C4-2B (cell line): ENCODE results near the gene RHBDL1.

ENCODE experiments used
- H3K27ac ChIP-seq: fragments of 450-650 bp; 2 replicates; pipeline ENCODE4 v1.5.1; 2017
- ZFX ChIP-seq: fragments of 450-650 bp; IDR thresholded peaks from 2 replicates; pipeline ENCODE4 v1.6.1; 2017
- TF ChIP-seq, protein P1 (sequence below): fragments of 450-650 bp; conservative IDR thresholded peaks from 2 replicates; pipeline ENCODE4 v1.5.1; 2017; ENCODE audit warnings: mild to moderate bottlenecking

Gene RHBDL1

GRCh38 chr16:638836-639235 is 36.6 kb upstream of the RHBDL1 start:
- H3K27ac ChIP-seq = peak overlapping the region; percentile 98; the same call in 1 of the 2 replicates
- no peak for TF ChIP-seq ZFX
- TF ChIP-seq, protein P1, sequence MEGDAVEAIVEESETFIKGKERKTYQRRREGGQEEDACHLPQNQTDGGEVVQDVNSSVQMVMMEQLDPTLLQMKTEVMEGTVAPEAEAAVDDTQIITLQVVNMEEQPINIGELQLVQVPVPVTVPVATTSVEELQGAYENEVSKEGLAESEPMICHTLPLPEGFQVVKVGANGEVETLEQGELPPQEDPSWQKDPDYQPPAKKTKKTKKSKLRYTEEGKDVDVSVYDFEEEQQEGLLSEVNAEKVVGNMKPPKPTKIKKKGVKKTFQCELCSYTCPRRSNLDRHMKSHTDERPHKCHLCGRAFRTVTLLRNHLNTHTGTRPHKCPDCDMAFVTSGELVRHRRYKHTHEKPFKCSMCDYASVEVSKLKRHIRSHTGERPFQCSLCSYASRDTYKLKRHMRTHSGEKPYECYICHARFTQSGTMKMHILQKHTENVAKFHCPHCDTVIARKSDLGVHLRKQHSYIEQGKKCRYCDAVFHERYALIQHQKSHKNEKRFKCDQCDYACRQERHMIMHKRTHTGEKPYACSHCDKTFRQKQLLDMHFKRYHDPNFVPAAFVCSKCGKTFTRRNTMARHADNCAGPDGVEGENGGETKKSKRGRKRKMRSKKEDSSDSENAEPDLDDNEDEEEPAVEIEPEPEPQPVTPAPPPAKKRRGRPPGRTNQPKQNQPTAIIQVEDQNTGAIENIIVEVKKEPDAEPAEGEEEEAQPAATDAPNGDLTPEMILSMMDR = no peak

GRCh38 chr16:640614-641013 is 34.9 kb upstream of the RHBDL1 start:
- TF ChIP-seq, protein P1 = no peak
- no peak for TF ChIP-seq ZFX
- peak overlapping the region; percentile 99; the same call in 1 of the 2 replicates for H3K27ac ChIP-seq

DNA sequence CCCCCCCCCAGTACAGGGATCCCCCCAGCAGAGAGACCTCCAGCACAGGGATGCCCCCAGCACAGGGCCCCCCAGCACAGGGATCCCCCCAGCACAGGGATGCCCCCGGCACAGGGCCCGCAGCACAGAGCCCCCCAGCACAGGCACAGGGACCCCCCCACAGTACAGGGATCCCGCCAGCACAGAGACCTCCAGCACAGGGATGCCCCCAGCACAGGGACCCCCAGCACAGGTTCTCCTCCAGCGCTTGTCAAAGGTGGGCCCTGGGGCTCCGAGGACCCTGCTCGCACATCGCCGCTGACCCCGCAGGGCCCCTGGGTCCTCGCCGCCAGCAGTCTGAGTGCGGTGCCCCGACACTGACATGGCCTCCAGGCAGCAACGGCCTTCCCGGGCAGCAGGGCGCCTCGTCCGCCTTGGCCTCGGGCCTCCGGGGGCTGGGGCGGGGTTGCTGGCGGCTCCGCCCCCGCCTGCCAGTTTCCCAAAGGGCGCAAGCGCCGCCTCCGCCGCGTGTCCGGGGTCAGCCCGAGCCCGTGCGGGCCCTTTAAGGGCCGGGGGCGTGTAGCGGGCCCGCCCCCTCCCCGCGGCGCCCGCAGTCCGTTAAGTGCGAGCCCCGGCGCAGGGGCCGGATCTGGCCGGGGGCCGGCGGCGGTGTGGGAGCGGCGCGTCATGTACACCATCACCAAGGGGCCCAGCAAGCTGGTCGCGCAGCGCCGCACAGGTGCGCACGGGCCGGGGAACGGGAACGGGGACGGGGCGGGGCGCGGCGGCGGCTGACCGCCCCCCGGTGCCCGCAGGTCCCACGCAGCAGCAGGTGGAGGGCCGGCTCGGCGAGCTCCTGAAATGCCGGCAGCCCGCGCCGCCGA is 33.9 kb upstream of the RHBDL1 start, which contains the start of gene MCRIP2:
TSS of gene MCRIP2 (plus strand) at position 503 of the 863 bp plus-strand sequence. CDS start at position 667, 164 bp downstream.
- peak within 1 kb of the TSS; percentile 99 for H3K27ac ChIP-seq
- TF ChIP-seq ZFX = no peak
- TF ChIP-seq, protein P1 = no peak

DNA sequence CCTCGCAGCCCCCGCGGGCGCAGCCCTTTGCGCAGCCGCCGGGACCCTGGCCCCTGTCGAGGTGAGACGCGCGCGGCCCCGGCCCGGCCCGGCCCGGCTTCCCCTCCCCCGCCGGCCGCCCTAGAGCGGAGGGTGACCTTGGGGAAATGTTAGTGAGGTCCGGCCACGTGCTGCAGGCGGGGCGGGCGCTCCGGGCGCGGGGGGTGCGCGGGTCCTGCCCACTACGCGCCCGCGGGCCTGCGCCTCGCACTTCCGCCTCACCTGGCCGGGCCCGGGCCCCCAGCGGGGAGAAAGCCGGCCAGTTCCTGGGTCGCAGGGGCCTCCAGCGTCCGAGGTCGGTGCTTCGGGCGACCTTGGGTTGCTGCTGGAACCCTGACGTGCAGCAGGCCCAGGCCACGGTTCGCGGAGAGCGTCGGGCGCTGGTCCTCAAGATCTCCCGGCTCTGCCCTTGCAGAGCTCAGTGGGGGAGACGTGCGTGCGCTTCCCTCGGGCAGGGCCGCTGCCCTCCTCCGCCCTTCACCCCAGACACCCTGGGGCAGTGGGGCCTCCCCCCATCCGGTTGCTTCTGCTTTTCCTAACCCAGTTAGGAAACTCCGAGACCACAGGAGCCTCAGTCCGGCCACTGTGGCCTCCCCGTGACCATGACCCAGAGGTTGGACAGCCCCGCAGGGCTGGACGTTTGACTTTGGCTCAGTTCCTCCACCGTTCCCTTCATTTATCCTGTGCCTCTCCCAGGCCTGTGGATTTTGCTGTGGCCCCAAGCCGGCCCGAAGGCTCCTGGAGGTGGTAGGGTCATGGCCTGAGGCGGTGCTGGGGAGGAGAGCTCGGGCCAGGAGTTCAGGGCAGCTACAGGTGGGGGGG is 33.1 kb upstream of the RHBDL1 start:
- TF ChIP-seq ZFX = peak; percentile 82
- TF ChIP-seq, protein P1 = no peak
- peak overlapping the region; percentile 99 for H3K27ac ChIP-seq

DNA sequence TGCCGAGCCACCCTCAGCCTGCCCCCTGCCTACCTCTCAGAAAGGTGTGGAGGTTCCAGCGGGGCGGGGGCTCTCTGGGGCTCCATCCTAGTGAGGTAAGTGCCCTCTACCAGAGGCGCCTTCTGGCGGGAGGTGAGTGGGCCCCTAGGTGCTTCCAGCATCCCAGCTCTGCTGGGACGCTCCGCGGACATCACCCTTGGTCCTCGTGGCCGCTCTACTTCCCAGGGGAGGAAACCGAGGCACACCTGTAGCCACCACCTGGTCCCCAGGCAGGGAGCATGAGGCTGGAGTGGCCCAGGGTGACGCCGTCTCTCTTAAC is 32.5 kb upstream of the RHBDL1 start:
- TF ChIP-seq, protein P1 = no peak
- no peak for TF ChIP-seq ZFX
- H3K27ac ChIP-seq = peak overlapping the region; percentile 99

GRCh38 chr16:644556-644955 is 30.9 kb upstream of the RHBDL1 start:
- H3K27ac ChIP-seq = peak overlapping the region; percentile 99; the same call in 1 of the 2 replicates

More at GRCh38 chr16:644556-644955, 30.9 kb upstream of the RHBDL1 start:
- TF ChIP-seq, protein P1 = no peak
- TF ChIP-seq ZFX = no peak
